ENCODE measurements around the gene ADAT3.

GRCh38 chr19:1911995-1912394 is 6.8 kb downstream of the ADAT3 start:
- TF ChIP-seq CTCF (IDR thresholded peaks at IDR 0.05) (no peak), POLR2A (IDR thresholded peaks at IDR 0.05; ENCODE audit: low read length) (no peak), REST (IDR thresholded peaks at IDR 0.05) (no peak), FOSL2 (IDR thresholded peaks at IDR 0.05) (no peak), FOSL2 (CRISPR knock-in tag; IDR thresholded peaks at IDR 0.05) (no peak), RFX5 (IDR thresholded peaks at IDR 0.05) (no peak), JUNB (IDR thresholded peaks at IDR 0.05) (no peak), NPAS2 (CRISPR knock-in tag; IDR thresholded peaks at IDR 0.05; ENCODE audit: borderline replicate concordance) (no peak)
